GM19240 (cell line): Measurements from ENCODE around the gene POLR2H.

ENCODE experiments used
- DNase-seq: peaks from one replicate; pipeline ENCODE4 v3.0.0; 2011; ENCODE audit warnings: low spot score; ENCODE audit not compliant: insufficient read length

POLR2H gene

DNA sequence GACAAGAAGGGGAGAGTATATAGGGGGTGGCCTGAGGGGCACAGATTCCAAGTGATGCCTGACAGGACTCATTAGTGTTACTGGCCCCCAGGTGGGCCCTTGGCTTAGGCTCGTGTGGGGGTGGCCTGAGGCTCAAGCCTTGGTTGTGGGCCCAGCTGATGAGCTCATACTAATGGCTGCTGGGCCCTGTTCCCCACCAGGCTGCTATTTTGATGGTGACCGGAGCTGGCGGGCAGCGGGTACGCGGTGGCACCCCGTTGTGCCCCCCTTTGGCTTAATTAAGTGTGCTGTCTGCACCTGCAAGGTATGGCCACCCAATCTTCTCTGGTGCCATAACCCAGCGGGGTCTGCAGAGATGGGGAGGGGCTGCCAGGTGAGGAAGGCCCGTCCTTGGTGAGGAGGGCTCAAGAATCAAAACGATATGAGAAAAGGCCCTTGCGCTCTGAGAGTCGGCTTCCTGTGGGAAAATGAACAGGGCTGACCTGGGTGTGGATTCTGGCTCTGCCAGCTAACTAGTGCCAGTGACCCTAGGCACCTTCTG is 25.7 kb downstream of the POLR2H start:
- DNase-seq: no peak

DNA sequence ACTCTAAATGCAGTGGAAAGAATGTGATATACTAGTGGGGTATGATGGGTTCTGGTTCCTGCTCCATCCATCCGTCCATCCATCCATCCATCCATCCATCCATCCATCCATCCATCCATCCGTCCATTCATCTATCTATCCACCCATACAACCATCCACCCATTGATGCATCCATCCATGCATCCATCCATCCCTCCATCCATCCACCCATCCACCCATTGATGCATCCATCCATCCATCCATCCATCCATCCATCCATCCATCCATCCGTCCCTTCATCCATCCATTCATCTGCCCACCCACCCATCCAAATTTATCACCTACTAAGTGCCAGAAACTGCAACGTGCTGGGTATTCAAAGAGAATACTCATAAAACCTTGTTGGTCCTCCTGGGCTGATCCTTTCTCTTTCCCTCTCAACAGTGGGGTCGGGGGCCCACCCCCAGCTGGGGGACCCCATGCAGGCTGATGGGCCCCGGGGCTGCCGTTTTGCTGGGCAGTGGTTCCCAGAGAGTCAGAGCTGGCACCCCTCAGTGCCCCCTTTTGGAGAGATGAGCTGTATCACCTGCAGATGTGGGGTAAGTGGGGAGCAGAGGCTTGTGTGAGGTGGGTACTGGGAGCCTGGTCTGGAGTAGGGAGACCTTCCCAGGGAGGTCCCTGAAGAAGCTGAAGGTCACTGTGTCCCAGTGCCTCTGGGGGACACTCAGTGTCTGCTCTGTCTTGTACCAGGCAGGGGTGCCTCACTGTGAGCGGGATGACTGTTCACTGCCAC is 26.8 kb downstream of the POLR2H start:
- no peak for DNase-seq

GRCh38 chr3:184388936-184389230 is 27.4 kb downstream of the POLR2H start:
- DNase-seq: no peak

GRCh38 chr3:184389384-184389783 is 27.9 kb downstream of the POLR2H start:
- DNase-seq: no peak

DNA sequence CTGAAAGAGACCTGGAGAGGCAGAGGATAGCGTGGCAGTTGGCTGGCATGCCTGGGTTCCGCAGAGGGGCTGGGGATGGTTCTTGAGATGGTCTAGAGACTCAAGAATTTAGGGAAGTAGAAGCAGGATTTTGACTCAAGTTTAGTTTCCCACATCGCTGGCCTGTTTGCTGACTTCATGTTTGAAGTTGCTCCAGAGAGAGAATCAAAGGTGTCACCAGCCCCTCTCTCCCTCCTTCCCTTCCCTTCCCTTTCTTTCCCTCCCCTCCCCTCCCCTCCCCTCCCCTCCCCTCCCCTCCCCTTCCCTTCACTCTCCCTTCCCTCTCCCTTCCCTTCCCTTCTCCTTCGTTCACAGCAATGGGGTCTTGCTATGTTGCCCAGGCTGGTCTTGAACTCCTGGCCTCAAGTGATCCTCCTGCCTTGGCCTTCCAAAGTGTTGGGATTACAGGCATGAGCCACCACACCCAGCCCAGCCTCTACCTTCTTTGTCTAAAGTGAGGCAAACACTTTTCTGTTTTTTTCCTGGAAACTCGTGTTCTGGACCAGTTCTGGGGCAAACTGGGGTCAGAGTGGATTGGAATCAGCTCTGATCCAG is 28.5 kb downstream of the POLR2H start:
- no peak for DNase-seq

- no peak for DNase-seq
These were observed 29.8 kb downstream of the POLR2H start for GRCh38 chr3:184391266-184391665.

- no peak for DNase-seq
These were observed 33.8 kb downstream of the POLR2H start for GRCh38 chr3:184395320-184395660.

- no peak for DNase-seq
These were observed 37.9 kb downstream of the POLR2H start for GRCh38 chr3:184399410-184399809.

DNA sequence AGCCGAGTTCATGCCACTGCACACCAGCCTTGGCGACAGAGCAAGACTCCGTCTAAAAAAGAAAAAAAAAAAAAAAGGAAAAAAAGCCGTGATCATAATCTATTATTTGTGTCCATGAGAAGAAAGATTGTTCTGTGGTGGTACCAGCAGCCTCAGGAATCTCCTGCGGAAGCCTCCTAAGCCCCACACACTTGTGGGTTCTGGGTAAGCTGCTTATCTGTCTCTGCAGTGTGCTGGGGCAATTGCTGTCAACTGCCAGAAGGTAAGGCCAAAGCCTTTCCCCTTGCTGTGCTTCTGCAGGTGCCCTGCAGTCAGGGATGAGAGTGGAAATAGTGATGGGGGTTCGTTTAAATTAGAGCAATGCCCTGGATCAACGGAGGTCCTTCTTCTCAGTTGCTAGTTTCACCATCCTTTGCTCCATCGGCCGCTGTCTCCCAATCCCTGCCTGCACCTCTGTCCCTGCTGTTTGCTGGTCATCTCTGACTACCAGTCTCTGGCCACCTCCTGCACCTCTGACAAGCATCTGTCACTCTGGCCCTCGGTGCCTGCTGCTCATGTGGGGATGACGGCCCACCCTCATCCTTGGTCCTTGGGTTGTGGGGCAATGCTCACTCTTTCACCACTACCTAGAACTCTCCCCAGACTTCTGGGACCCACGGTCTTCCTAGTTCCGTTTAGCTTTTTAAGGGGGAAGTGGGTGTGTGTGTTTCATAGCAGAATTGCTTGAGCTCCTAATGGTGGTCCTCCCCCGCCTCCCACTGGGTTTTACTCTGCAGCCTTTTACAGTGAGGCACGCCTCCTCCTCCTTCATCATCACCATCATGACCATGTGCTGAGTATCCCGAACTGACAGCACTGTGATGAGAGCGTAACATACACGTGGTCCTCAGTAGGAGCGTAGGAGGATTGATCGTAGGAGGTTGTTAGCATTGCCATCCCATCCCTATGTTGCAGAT is 43.8 kb downstream of the POLR2H start:
- DNase-seq: no peak

GRCh38 chr3:184409331-184409926 is 47.9 kb downstream of the POLR2H start:
- DNase-seq: no peak

DNA sequence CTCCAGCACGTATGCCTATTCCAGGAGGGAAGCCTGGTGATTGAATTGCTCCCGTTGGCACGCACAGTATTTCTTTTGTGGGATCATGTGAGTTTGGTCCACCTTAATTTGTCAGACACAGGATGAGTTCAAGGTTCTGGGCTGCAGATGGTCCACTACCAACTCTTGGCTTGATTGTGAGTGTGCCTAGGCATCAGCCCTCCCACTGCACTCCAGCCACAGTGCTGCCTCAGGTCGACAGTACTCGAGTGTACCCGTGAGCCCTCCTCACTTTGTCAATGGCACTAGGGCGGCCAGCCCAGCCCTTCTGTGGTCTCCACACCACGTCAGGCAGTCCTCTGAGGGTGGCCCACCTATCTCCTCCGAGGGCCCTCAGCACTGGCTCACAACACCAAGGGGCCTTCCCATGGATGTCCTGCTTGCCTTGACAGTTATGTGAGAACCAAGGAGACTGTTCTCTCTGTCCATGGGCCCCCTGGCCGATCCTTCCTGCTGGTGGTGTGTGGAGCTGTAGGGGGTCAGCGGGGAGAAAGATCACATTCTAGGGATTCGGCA is 48.5 kb downstream of the POLR2H start:
- no peak for DNase-seq

DNA sequence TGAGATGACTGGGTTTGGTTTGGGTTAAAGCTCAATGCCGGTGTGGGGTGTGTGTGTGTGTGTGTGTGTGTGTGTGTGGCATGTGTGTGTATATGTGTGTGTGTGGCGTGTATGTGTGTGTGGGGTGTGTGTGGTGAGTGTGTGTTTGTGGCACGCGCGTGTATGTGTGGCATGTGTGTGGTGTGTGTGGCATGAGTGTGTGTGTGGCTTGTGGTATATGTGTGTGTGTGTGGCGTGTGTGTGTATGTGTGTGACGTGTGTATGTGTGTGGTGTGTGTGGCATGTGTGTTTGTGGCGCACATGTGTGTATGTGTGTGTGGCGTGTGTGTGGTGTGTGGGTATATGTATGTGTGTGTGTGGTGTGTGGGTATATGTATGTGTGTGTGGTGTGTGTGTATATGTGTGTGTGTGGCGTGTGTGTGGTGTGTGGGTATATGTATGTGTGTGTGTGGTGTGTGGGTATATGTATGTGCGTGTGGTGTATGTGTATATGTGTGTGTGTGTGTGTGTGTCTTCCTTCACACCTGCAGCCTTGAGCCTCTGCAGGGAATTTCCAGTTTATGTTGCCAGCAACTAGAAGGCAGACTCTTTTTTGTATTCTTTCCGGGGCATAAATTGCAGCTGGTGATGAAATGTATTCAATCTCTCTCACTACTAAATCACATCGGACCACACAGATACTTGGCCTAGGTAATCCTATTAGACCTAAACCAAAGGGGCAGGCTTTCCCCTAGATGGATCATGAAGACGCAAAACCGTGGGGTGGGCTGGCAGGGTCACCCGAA is 53.1 kb downstream of the POLR2H start:
- DNase-seq: no peak

- DNase-seq: no peak
These were observed 53.6 kb downstream of the POLR2H start for GRCh38 chr3:184415203-184415490.

DNA sequence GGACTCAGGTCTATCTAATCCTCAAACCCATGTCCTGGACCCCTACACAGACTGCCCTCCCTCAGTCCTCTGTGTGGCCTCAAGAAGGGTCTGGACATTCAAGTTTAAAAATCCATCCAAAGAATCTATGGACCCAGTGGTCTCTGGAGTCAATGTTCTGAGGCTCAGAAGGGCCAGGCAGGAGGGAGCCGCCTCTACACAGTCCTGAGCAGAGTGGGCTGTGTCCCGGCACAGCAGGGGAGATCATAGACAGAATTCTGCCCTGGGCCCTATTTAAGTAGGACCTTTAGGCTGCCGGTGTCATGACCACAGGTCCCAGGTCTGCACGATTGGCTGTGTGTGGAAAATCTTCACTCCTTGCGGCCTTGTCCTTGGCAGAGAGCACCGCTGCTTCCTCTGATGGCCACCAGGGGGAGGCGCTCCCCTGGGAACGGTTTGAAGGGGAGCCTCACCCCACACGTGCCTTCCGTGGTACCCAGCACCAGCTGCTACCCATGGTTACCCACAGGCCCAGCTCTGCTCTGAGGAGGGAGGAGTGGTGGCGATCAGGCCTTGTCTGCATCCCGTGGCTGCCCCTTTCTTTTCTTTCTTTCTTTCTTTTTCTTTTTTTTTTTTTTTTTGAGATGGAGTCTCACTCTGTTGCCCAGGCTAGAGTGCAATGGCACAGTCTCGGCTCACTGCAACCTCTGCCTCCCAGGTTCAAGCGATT is 56.3 kb downstream of the POLR2H start:
- DNase-seq: peak; percentile 57
